ENCODE measurements around the gene TSSK6. TPM values are rescaled to one million over a fixed set of nuclear protein-coding genes. Genes with fewer than 3 reads are reported as not detected.

Gene TSSK6
- total and polyA plus RNA-seq, 2 experiments from 2014 or later: 0.63 to 4.9 TPM

DNA sequence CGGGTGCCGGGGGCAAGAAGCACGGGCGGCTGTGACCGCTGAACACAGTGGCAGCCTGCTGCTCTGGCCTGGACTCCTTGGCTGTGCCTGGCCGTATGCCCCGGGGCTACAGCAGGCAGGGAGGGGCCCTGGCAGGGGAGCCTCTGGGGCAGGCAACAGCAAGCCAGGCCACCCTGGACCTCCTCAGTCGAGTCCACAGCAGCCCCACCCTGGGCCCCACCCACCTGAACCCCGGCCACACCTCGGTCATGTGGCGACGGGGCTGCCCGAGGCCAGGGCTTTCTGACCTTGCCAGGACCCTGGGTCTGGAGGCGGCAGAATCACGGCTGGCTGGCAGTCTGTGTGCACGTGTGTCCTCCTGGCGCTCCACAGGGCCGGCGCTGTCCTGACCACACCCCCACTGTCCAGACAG, 31.4 kb upstream of the TSSK6 start:
- Histone ChIP-seq H3K27ac (ENCODE audit: low read depth) (no peak overlapping the region), H2AFZ (no peak overlapping the region), H3K9me2 (ENCODE audit: insufficient read depth) (no peaks in the 10 kb centered on the region), H3K4me3 (no peak overlapping the region), H3K79me2 (replicated peaks; ENCODE audit: insufficient read depth) (no peaks in the 10 kb centered on the region), H3F3A (replicated peaks; ENCODE audit: low read depth) (no peaks in the 10 kb centered on the region; the same call in 1 of the 2 replicates), H4K20me1 (replicated peaks; ENCODE audit: insufficient read depth) (no peaks in the 10 kb centered on the region), H3K36me3 (ENCODE audit: insufficient read depth) (no peaks in the 10 kb centered on the region), H3K4me1 (ENCODE audit: insufficient read depth) (no peaks in the 10 kb centered on the region), H3K4me2 (no peak overlapping the region), H3K27me3 (ENCODE audit: insufficient read depth) (no peaks in the 10 kb centered on the region)
- Mint-ChIP-seq H3K27me3 (ENCODE audit: insufficient read depth, low read depth, poor library complexity) (peaks cover 7% of the 10 kb centered on the region), H3K9me3 (no peaks in the 10 kb centered on the region; the same call in 2 of the 3 replicates), H3K4me3 (no peak overlapping the region), H3K27ac (no peak overlapping the region), H3K4me1 (peaks cover 6% of the 10 kb centered on the region; the same call in 1 of the 3 replicates), H3K36me3 (ENCODE audit: low read depth) (no peaks in the 10 kb centered on the region; the same call in 2 of the 3 replicates)
- ATAC-seq: no peak
- DNase-seq (ENCODE audit: low spot score): no peak
- no peak for TF ChIP-seq EZH2phosphoT487 (IDR thresholded peaks at IDR 0.05; ENCODE audit: unreplicated experiment)
- no peak for TF ChIP-seq ZNF114 (CRISPR knock-in tag; IDR thresholded peaks at IDR 0.05)
- no peak for TF ChIP-seq CREB1 (CRISPR knock-in tag; IDR thresholded peaks at IDR 0.05; ENCODE audit: low read depth)
- no peak for TF ChIP-seq CTCF (conservative IDR thresholded peaks at IDR 0.05; ENCODE audit: low read depth in 2 of 2)
- TF ChIP-seq, protein P1, sequence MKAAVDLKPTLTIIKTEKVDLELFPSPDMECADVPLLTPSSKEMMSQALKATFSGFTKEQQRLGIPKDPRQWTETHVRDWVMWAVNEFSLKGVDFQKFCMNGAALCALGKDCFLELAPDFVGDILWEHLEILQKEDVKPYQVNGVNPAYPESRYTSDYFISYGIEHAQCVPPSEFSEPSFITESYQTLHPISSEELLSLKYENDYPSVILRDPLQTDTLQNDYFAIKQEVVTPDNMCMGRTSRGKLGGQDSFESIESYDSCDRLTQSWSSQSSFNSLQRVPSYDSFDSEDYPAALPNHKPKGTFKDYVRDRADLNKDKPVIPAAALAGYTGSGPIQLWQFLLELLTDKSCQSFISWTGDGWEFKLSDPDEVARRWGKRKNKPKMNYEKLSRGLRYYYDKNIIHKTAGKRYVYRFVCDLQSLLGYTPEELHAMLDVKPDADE (IDR thresholded peaks at IDR 0.05): no peak
- TF ChIP-seq ZNF331 (CRISPR knock-in tag; IDR thresholded peaks at IDR 0.05; ENCODE audit: low read depth): no peak
- TF ChIP-seq POLR2AphosphoS5 (IDR thresholded peaks at IDR 0.05; ENCODE audit: low read depth): no peak
- TF ChIP-seq EZH2 (IDR thresholded peaks at IDR 0.05; ENCODE audit: low read depth, unreplicated experiment): no peak
- TF ChIP-seq ZNF462 (CRISPR knock-in tag; IDR thresholded peaks at IDR 0.05): no peak
- no peak for TF ChIP-seq REST (IDR thresholded peaks at IDR 0.05; ENCODE audit: unreplicated experiment)
- TF ChIP-seq STAT1 (IDR thresholded peaks at IDR 0.05; ENCODE audit: unreplicated experiment): no peak
- TF ChIP-seq NANOG (IDR thresholded peaks at IDR 0.05; ENCODE audit: borderline replicate concordance): no peak
- no peak for TF ChIP-seq JUNB (IDR thresholded peaks at IDR 0.05; ENCODE audit: unreplicated experiment)

All from GM23338 (cell line).